IPS DF 4.7 (cell line): ENCODE data around the gene SBNO2.

Experiments used
- DNase-seq: peaks from one replicate; pipeline ENCODE4 v3.0.0-alpha.2; 2013; ENCODE audit warnings: low spot score; ENCODE audit errors: extremely low read depth

SBNO2 gene, protein sequence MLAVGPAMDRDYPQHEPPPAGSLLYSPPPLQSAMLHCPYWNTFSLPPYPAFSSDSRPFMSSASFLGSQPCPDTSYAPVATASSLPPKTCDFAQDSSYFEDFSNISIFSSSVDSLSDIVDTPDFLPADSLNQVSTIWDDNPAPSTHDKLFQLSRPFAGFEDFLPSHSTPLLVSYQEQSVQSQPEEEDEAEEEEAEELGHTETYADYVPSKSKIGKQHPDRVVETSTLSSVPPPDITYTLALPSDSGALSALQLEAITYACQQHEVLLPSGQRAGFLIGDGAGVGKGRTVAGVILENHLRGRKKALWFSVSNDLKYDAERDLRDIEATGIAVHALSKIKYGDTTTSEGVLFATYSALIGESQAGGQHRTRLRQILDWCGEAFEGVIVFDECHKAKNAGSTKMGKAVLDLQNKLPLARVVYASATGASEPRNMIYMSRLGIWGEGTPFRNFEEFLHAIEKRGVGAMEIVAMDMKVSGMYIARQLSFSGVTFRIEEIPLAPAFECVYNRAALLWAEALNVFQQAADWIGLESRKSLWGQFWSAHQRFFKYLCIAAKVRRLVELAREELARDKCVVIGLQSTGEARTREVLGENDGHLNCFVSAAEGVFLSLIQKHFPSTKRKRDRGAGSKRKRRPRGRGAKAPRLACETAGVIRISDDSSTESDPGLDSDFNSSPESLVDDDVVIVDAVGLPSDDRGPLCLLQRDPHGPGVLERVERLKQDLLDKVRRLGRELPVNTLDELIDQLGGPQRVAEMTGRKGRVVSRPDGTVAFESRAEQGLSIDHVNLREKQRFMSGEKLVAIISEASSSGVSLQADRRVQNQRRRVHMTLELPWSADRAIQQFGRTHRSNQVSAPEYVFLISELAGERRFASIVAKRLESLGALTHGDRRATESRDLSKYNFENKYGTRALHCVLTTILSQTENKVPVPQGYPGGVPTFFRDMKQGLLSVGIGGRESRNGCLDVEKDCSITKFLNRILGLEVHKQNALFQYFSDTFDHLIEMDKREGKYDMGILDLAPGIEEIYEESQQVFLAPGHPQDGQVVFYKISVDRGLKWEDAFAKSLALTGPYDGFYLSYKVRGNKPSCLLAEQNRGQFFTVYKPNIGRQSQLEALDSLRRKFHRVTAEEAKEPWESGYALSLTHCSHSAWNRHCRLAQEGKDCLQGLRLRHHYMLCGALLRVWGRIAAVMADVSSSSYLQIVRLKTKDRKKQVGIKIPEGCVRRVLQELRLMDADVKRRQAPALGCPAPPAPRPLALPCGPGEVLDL (N-terminal part only)

DNA sequence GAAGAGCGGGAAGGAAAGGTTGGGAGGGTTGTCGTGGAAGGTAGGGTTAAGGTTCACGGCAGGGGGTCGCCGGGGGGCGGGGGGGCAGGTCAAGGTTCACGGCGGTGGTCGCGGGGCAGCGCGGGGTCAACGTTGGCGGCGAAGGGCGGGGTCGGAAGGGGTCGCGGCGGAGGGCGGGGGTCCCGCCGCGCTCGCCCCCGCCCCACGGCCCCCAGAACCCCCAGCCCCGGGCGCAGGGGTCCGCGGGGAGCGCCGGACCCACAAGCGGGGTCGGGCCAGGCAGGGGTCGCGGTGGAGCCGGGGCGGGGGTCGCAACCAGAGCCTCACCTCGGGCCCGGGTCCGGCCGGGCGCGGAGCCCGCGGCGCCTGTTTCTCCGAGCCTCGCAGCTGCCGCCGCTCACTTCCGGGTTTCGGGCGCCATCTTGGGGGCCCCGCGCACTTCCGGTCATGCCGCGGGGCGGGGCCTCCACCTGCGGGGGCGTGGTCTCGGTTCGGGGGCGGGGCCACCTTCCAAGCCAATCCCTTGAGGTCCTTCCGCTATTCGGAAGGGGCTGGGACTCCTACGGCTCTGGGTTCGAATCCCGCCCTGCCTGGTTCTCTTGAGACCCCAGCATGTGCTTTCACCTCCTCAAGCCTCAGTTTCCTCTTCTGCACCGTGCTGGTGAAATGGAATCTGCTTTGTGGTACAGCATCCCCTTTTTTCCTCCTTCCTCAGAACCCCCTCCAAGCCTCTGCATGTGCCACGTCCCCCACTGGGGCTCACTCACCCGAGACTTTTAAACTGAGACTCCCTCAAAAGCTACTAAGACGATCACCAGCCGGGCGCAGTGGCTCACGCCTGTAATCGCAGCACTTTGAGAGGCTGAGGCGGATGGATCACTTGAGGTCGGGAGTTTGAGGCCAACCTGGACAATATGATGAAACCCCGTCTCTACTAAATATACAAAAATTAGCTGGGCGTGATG lies at the start of gene SBNO2:
Gene SBNO2, minus strand, starts transcription at position 424 of the 965 bp plus-strand sequence. CDS start 19,992 bp downstream, outside the sequence.
- DNase-seq = no peak

- no peak for DNase-seq
Measured at GRCh38 chr19:1223018-1223855, 49.2 kb upstream of the SBNO2 start.

- no peak for DNase-seq
Measured at GRCh38 chr19:1222394-1222793, 48.3 kb upstream of the SBNO2 start.

DNA sequence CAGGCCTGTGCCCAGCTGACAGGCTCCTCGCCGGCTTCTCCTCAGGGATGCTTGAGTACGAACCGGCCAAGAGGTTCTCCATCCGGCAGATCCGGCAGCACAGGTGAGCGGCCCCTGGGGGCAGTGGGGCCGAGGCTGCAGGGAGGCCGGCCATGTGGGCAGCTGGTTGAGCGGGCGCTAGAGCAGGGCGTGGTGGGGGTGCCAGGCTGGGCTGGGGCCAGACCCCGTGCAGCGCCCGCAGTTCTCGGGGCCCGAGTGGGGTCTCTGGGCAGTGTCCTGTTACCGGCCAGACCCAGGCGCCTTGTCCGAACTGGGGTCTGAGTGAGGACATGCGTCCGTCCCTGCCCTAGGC lies 47.8 kb upstream of the SBNO2 start:
- no peak for DNase-seq

DNA sequence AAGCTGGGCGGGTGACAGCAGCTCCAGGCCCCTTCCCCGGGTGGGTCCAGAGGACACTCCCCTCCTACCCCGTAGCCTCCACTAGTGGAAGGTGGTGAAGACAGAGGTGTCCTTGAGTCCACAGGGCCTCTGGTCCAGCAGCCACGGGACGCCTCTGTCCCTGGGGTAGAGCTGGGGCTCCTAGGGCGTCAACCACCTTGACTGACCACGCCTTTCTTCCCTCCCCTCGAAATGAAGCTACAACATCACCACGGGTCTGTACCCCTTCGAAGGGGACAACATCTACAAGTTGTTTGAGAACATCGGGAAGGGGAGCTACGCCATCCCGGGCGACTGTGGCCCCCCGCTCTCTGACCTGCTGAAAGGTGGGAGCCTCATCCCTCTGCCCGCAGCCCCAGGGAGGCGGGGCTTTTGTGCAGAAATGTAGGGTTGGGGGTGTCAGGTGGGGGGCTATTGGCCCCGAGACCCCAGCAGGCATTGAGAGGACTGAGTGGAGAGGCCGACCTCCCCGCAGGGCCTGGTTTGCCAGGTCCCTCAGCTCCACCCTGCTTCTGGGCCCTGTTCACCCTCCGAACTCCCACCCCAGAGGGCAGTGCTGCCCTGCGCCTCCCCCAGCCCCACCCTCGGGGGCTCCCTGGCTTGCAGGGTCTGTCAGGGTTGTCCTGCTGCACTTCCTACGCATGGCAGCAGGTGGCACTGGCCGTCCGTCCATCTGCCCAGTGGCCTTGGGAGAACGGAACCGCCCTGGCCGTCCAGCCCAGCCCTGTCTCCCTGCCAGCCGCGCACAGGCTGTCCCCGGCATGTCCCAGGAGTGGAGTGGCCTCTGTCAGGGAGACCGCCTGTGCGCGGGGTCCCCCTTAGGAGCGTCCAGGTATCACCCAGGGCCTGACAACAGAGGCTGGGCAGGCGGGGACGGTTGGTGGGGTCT lies 47.2 kb upstream of the SBNO2 start:
- DNase-seq = no peak

- DNase-seq = no peak
Measured at GRCh38 chr19:1220477-1220930, 46.4 kb upstream of the SBNO2 start.

DNA sequence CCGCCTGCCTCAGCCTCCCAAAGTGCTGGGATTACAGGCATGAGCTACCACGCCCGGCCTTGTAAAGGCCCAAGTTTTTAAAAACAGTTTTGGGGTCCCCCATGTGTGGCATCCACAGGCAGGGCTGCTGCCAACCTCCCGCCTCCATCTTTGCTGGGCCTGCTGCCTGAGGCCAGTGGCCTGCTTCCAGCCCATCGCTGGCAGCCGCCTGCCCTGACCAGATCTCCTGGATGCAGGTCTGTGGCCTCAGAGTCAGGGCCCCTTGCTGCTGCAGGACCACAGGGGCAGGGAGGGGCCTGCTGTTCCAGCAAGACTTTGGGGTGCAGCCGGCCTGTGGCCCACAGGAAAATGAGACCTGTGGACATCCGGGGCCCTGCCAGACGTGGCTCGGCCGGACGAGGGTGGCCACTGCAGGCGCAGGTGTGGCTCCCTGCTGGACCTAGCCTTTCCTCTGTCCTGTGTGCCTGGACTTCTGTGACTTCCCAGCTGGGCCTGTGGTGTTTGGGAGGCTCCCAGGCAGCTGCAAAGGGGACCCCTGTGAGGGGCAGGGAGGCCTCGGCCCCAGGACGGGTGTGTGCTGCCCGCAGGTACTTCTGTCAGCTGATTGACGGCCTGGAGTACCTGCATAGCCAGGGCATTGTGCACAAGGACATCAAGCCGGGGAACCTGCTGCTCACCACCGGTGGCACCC lies 45.9 kb upstream of the SBNO2 start:
- DNase-seq = no peak

GRCh38 chr19:1218751-1219567 lies 44.9 kb upstream of the SBNO2 start:
- no peak for DNase-seq

DNA sequence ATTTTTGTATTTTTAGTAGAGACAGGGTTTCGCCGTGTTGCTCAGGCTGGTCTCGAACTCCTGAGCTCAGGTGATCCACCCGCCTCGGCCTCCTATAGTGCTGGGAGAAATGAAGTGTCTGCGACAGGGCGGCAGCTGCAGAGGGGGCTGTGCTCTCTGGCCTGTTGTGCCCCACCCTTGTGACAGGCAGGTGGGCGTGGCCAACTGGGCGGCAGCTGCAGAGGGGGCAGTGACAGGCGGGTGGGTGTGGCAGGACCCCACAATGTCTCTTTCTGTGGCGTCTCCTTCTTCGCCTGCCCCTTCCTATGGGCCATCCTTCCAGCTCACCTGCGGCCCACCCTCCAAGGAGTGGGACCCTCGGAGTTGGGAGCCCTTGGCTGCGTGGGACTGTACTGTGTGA lies 43.3 kb upstream of the SBNO2 start:
- no peak for DNase-seq

GRCh38 chr19:1216756-1217155 lies 42.7 kb upstream of the SBNO2 start:
- no peak for DNase-seq

DNA sequence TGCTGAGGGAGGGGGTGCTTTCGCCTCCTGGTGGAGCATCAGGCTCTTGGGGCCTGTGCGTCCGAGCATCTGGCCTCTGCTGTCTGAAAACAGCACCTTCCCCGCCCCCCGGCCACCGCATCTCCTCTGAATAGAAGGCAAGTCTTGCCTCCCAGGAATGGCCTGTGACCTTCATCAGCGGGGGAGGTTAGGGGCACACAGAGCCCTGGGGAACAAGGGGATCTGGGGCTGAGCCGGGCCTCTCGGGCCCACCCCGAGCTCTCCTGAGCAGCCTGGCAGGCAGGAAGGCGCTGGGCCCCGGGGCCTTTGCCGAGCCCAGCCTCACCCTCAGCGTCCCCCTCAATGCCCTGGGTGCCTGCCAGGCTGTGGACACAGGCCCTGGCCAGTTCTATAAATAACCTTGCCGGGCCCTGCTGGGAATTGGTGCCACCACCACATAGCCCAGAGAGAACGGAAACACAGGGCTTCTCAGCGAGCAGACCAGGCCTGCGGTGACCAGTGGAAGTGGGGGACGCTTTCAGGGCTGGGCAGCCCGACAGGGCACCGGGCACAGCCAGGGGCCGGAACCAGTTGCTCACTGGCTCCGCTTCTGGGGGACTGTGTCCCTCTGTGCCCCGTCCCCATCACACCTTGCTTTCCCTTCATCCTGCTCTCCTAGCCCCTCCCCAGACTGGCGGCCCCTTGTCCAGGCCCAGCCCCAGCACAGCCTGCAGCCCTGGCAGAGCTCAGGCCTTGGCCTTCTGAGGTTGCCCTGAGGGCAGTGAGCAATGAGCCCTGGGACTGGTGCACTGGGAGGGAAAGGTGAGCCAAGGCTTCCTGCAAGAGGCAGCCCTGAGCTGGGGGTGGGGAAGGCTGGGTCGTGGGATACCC lies 41.0 kb upstream of the SBNO2 start:
- no peak for DNase-seq

DNA sequence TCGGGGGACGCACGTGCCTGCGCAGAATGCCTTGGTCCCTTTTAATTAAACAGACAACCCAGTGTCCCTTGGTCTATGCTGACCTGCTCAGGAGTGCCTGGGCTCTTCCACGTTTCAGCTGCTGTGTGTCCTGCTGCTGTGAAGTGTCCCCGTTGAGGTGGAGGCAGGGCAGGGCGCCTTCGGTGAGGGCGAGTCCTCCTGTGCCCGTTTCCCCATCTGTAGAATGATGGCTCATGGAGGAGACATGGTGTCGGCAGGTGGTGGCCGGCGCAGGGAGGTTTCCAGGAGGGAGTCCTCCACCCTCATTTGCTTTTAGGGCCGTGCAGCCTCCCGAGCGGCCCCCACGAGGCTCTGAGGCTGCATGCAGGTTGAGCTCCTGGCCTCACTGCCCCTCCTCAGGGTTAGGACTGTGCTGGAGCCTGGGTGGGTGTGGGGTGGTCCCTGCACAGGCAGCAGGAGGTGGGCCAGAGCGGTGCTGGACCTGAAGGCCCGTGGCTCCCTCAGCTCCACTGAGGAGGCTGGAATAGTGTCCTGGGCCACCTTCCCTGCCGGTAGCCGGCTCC lies 40.3 kb upstream of the SBNO2 start:
- no peak for DNase-seq

GRCh38 chr19:1213391-1214286 lies 39.6 kb upstream of the SBNO2 start:
- DNase-seq = no peak

GRCh38 chr19:1211494-1212234 lies 37.6 kb upstream of the SBNO2 start:
- DNase-seq = no peak
